CD14-positive monocyte (primary cell): ENCODE measurements around the gene SLCO2A1. TPM values are rescaled to one million over a fixed set of nuclear protein-coding genes. Genes with fewer than 3 reads are reported as not detected.

ENCODE experiments used
- DNase-seq, 3 donors: peaks; one replicate each; pipeline ENCODE4 v3.0.0-alpha.2; 2011 to 2022
- H2AFZ ChIP-seq: 2 replicates; pipeline ENCODE4 v1.6.0; 2012; ENCODE audit warnings: mild to moderate bottlenecking, low read depth, low read length, inconsistent platforms; ENCODE audit not compliant: insufficient read depth, poor library complexity, severe bottlenecking
- H3K27ac ChIP-seq, 2 donors: 1 replicate in 1 of 2; 2 replicates in 1 of 2; pipeline ENCODE4 v1.5.1; 2012 to 2013; ENCODE audit warnings: low read length in 2 of 2, control low read depth in 1 of 2, inconsistent platforms in 1 of 2, low read depth in 1 of 2, mild to moderate bottlenecking in 1 of 2
- H3K27me3 ChIP-seq, 2 donors: one replicate each; pipeline versions ENCODE4 v1.6.0 to v1.6.1; 2011 to 2013; ENCODE audit warnings: low read length in 2 of 2; ENCODE audit not compliant: control insufficient read depth in 2 of 2, insufficient read depth in 2 of 2
- H3K36me3 ChIP-seq, 2 donors: replicated peaks in 1 of 2; 1 replicate in 1 of 2; 2 replicates in 1 of 2; pipeline versions ENCODE4 v1.5.1 to v1.6.1; 2012 to 2013; ENCODE audit warnings: low read length in 2 of 2, control low read depth in 1 of 2, inconsistent platforms in 1 of 2, mild to moderate bottlenecking in 1 of 2; ENCODE audit not compliant: insufficient read depth in 2 of 2, control insufficient read depth in 1 of 2
- H3K4me1 ChIP-seq, 2 donors: 1 replicate in 1 of 2; 2 replicates in 1 of 2; pipeline versions ENCODE4 v1.5.1 to v1.6.1; 2012 to 2013; ENCODE audit warnings: low read length in 2 of 2, control low read depth in 1 of 2, inconsistent platforms in 1 of 2, mild to moderate bottlenecking in 1 of 2, moderate library complexity in 1 of 2; ENCODE audit not compliant: insufficient read depth in 2 of 2, control insufficient read depth in 1 of 2
- H3K4me2 ChIP-seq: replicated peaks from 2 replicates; pipeline ENCODE3; 2012; ENCODE audit warnings: low read length, moderate library complexity, mild to moderate bottlenecking; ENCODE audit not compliant: poor library complexity, severe bottlenecking; ENCODE audit errors: extremely low read depth
- H3K4me3 ChIP-seq, 3 experiments: fragments of 200-600 bp in 1 of 3; sonication (generic) in 1 of 3; replicated peaks in 1 of 3; 1 replicate in 2 of 3; 2 replicates in 1 of 3; pipeline ENCODE4 v1.5.1; 2011 to 2013; ENCODE audit warnings: low read length in 3 of 3, mild to moderate bottlenecking in 3 of 3, control low read depth in 2 of 3, low read depth in 2 of 3, inconsistent platforms in 1 of 3, moderate library complexity in 1 of 3
- H3K79me2 ChIP-seq: 2 replicates; pipeline ENCODE4 v1.6.0; 2012; ENCODE audit warnings: mild to moderate bottlenecking, control low read depth, inconsistent platforms, low read length, moderate library complexity; ENCODE audit not compliant: insufficient read depth
- H3K9ac ChIP-seq: 2 replicates; pipeline ENCODE4 v1.6.0; 2017; ENCODE audit warnings: low read length, mild to moderate bottlenecking; ENCODE audit not compliant: insufficient read depth, poor library complexity, severe bottlenecking
- H3K9me3 ChIP-seq, 2 donors: replicated peaks in 1 of 2; 1 replicate in 1 of 2; 2 replicates in 1 of 2; pipeline versions ENCODE4 v1.5.1 to v1.6.1; 2012 to 2013; ENCODE audit warnings: low read length in 2 of 2, control low read depth in 1 of 2; ENCODE audit not compliant: control insufficient read depth in 1 of 2, insufficient read depth in 1 of 2
- H4K20me1 ChIP-seq: 2 replicates; pipeline ENCODE4 v1.6.0; 2012; ENCODE audit warnings: mild to moderate bottlenecking, low read length, control low read depth, moderate library complexity; ENCODE audit not compliant: insufficient read depth
- H3K27ac Mint-ChIP-seq, 7 donors: one replicate each; pipeline ENCODE4 v1.8.0; 2020; ENCODE audit warnings: mild to moderate bottlenecking in 7 of 7, mixed read lengths in 7 of 7, moderate library complexity in 6 of 7, inconsistent platforms in 2 of 7
- H3K27me3 Mint-ChIP-seq, 3 donors: one replicate each; pipeline ENCODE4 v1.8.0; 2021 to 2022; ENCODE audit warnings: low read depth in 3 of 3, mild to moderate bottlenecking in 3 of 3, mixed read lengths in 3 of 3, moderate library complexity in 3 of 3, inconsistent platforms in 1 of 3
- H3K36me3 Mint-ChIP-seq, 2 donors: one replicate each; pipeline ENCODE4 v1.8.0; 2020; ENCODE audit warnings: mixed read lengths in 2 of 2, inconsistent platforms in 1 of 2, mild to moderate bottlenecking in 1 of 2
- H3K4me1 Mint-ChIP-seq: one replicate; pipeline ENCODE4 v1.8.0; 2020; ENCODE audit warnings: mild to moderate bottlenecking, mixed read lengths
- H3K4me3 Mint-ChIP-seq, 2 donors: one replicate each; pipeline ENCODE4 v1.8.0; 2020; ENCODE audit warnings: mild to moderate bottlenecking in 2 of 2, mixed read lengths in 2 of 2, moderate library complexity in 1 of 2
- H3K9me3 Mint-ChIP-seq, 7 donors: one replicate each; pipeline ENCODE4 v1.8.0; 2020 to 2022; ENCODE audit warnings: mixed read lengths in 7 of 7, mild to moderate bottlenecking in 6 of 7, moderate library complexity in 6 of 7, inconsistent platforms in 2 of 7
- WGBS: methylation state at CpG from one replicate; pipeline ENCODE4 v1.1.5; 2013; ENCODE audit warnings: missing lambda C conversion rate; ENCODE audit not compliant: insufficient coverage; 5-methylcytosine and 5-hydroxymethylcytosine counted together
- intact Hi-C, 2 donors: fragments of 100-400 bp; cut with micrococcal nuclease; formaldehyde crosslinking; loops; one replicate each; pipeline versions ENCODE4 v1.15.0 to v1.15.1; 2023
- polyA plus RNA-seq, 3 donors: library from polyadenylated mRNA; depleted of rRNA in 1 of 3; unstranded in 2 of 3; stranded (reverse) in 1 of 3; fragments of 300-500 nt in 2 of 3; fragments of >200 nt in 1 of 3; fragmentation: Illumina TruSeq in 2 of 3; gene quantifications; 1 replicate in 2 of 3; 2 replicates in 1 of 3; pipeline ENCODE4 v1.2.3, GENCODE V29; 2012 to 2021
- TF ChIP-seq, protein P1 (sequence below): fragments of 200-600 bp; IDR thresholded peaks from one replicate; pipeline ENCODE4 v1.8.0; 2022; ENCODE audit warnings: antibody characterized with exemption, mild to moderate bottlenecking

The SLCO2A1 gene
- polyA plus RNA-seq, 3 donors, result 0.12 TPM; not detected in 2

DNA sequence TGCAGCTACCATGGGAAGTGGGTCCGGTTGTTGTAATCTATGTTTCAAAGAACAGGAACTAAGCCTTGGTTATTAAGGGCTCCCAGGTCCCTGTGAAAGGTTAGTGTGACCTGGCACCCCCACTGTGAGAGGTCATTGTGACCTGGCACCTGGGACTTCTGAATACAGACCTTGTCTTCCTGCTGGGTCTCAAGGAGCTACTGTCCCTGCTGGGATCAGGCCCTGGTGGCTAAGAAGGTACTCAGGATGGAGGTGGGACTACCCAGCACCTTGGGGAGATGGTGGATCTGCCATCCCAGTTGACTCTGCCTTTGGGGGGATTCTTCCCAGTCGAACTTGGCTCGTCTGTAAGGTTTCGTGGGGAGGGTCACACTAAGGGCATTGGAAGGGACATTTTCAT lies 10.3 kb upstream of the SLCO2A1 start:
- H3K4me3 Mint-ChIP-seq, result no peak overlapping the region
- no peak overlapping the region for H3K4me3 ChIP-seq
- TF ChIP-seq, protein P1, sequence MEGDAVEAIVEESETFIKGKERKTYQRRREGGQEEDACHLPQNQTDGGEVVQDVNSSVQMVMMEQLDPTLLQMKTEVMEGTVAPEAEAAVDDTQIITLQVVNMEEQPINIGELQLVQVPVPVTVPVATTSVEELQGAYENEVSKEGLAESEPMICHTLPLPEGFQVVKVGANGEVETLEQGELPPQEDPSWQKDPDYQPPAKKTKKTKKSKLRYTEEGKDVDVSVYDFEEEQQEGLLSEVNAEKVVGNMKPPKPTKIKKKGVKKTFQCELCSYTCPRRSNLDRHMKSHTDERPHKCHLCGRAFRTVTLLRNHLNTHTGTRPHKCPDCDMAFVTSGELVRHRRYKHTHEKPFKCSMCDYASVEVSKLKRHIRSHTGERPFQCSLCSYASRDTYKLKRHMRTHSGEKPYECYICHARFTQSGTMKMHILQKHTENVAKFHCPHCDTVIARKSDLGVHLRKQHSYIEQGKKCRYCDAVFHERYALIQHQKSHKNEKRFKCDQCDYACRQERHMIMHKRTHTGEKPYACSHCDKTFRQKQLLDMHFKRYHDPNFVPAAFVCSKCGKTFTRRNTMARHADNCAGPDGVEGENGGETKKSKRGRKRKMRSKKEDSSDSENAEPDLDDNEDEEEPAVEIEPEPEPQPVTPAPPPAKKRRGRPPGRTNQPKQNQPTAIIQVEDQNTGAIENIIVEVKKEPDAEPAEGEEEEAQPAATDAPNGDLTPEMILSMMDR, result no peak
- H3K79me2 ChIP-seq, result no peaks in the 10 kb centered on the region
- H3K27me3 Mint-ChIP-seq, result peaks cover 0 to 3% (median 2%) of the 10 kb centered on the region in 3 donors
- no peaks in the 10 kb centered on the region for H4K20me1 ChIP-seq
- no peak overlapping the region for H2AFZ ChIP-seq
- no peaks in the 10 kb centered on the region for H3K36me3 ChIP-seq
- no peaks in the 10 kb centered on the region for H3K4me1 Mint-ChIP-seq
- H3K4me2 ChIP-seq, result no peak overlapping the region
- peaks cover 13 to 37% of the 10 kb centered on the region in 2 donors for H3K9me3 ChIP-seq
- H3K27ac ChIP-seq, result no peak overlapping the region
- no peak overlapping the region for H3K9ac ChIP-seq
- H3K4me1 ChIP-seq, result no peaks in the 10 kb centered on the region
- H3K36me3 Mint-ChIP-seq, result no peaks in the 10 kb centered on the region
- WGBS, result no CpG with 5 or more reads among the region's 4 CpGs
- H3K27ac Mint-ChIP-seq, result no peak overlapping the region
- peaks cover 7 to 26% (median 22%) of the 10 kb centered on the region in 7 donors for H3K9me3 Mint-ChIP-seq
- no peak for DNase-seq
- H3K27me3 ChIP-seq, result no peaks in the 10 kb centered on the region
- intact Hi-C loops, result no loop called here

DNA sequence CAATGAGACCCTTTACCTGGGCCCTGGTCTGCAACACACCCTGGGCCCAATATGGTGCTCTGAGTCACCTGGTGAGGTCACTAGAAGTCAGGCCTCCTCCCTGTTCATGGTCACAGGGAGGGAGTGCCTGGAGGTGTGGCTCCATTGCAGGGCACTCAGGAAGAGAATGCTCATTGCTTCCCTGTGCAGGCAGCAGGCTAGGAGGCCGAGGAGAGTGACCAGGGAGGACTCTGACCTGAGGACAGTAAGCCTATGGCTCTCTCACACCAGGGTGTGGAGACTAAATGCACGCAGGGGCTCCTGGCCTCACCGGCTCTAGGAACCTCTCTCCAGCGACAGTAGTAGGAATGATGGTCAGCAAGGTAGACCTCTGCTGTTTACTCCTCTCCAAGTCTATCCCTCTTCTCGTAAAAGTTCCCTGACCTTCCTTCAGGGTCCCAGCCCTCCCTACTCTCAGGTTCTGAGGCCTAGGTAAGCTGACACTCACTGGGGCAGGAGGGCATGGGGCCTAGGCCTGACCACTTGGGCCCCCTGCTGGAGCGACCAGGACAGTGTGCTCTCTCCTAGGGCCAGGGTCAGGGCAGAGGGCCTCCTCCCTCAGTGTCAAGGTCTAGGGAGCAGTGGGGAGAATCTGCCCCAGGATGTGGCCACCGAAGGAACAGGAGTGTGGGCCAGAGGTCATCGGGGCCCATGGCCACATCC lies 9.6 kb upstream of the SLCO2A1 start:
- intact Hi-C loops, result no loop called here
- Histone ChIP-seq H3K27ac (no peak overlapping the region), H3K4me3 (no peak overlapping the region), H2AFZ (no peak overlapping the region), H3K27me3 (no peaks in the 10 kb centered on the region), H4K20me1 (no peaks in the 10 kb centered on the region), H3K36me3 (no peaks in the 10 kb centered on the region), H3K4me1 (no peaks in the 10 kb centered on the region), H3K79me2 (no peaks in the 10 kb centered on the region), H3K9ac (no peak overlapping the region), H3K4me2 (no peak overlapping the region), H3K9me3 (peaks cover 12 to 30% of the 10 kb centered on the region in 2 donors)
- Mint-ChIP-seq H3K9me3 (peaks cover 7 to 22% (median 18%) of the 10 kb centered on the region in 7 donors), H3K27me3 (peaks cover 0 to 3% (median 2%) of the 10 kb centered on the region in 3 donors), H3K27ac (no peak overlapping the region), H3K4me3 (no peak overlapping the region), H3K4me1 (no peaks in the 10 kb centered on the region), H3K36me3 (no peaks in the 10 kb centered on the region)
- WGBS, result 90% methylated on average over 3 of the region's 8 CpGs
- DNase-seq, result no peak
- TF ChIP-seq, protein P1, result no peak
